NCI-H146 treated with DMSO at 0.1 percent for 48 hours (cell line): ENCODE results near the gene ZNF343.

Source experiments
- DNase-seq: peaks from one replicate; lab custom pipeline; 2025; ENCODE audit not compliant: unreplicated experiment; lab: John Stamatoyannopoulos, UW

ZNF343 gene

GRCh38 chr20:2475850-2476741 lies 32.6 kb downstream of the ZNF343 start:
- no peak for DNase-seq

GRCh38 chr20:2473516-2473915 lies 35.2 kb downstream of the ZNF343 start:
- DNase-seq = no peak

GRCh38 chr20:2470423-2471193 lies 38.1 kb downstream of the ZNF343 start, which contains the start of gene SNRPB:
SNRPB (minus strand) TSS chr20:2470789; CDS start chr20:2470690, 99 bp downstream.
- DNase-seq = peak; percentile 98

- peak; percentile 58 for DNase-seq
Observed at GRCh38 chr20:2469991-2470422, 38.7 kb downstream of the ZNF343 start.

- DNase-seq = no peak
Observed at GRCh38 chr20:2468581-2469407, 39.9 kb downstream of the ZNF343 start.

- DNase-seq = no peak
Observed at GRCh38 chr20:2467412-2467811, 41.3 kb downstream of the ZNF343 start.

GRCh38 chr20:2465100-2465499 lies 43.6 kb downstream of the ZNF343 start:
- no peak for DNase-seq

- no peak for DNase-seq
Observed at GRCh38 chr20:2463616-2464365, 44.9 kb downstream of the ZNF343 start.

- DNase-seq = no peak
Observed at GRCh38 chr20:2462484-2462883, 46.2 kb downstream of the ZNF343 start.

- DNase-seq = no peak
Observed at GRCh38 chr20:2460752-2461424, 47.8 kb downstream of the ZNF343 start.

GRCh38 chr20:2459981-2460751 lies 48.5 kb downstream of the ZNF343 start:
- DNase-seq = no peak

- DNase-seq = no peak
Observed at GRCh38 chr20:2458919-2459499, 49.7 kb downstream of the ZNF343 start.

- DNase-seq = no peak
Observed at GRCh38 chr20:2455771-2456497, 52.8 kb downstream of the ZNF343 start.

GRCh38 chr20:2453792-2454191 lies 54.9 kb downstream of the ZNF343 start:
- DNase-seq = no peak

GRCh38 chr20:2451939-2452732 lies 56.6 kb downstream of the ZNF343 start:
- peak; percentile 72 for DNase-seq

GRCh38 chr20:2451422-2451821 lies 57.3 kb downstream of the ZNF343 start:
- DNase-seq = no peak

GRCh38 chr20:2449386-2449785 lies 59.3 kb downstream of the ZNF343 start:
- no peak for DNase-seq
